T-helper 1 cell treated with Interleukin-12 subunit alpha and Interleukin-12 subunit beta and Interleukin-4 antibody, amounts not matched to agents 30 μg/mL and 1 μg/mL, for 36 hours (primary cell): ENCODE data around the gene MTAP.

Experiments used
- H3K27ac Mint-ChIP-seq: one replicate; pipeline ENCODE4 v1.8.0; 2021; ENCODE audit warnings: mild to moderate bottlenecking, mixed read lengths
- H3K27me3 Mint-ChIP-seq: one replicate; pipeline ENCODE4 v1.8.0; 2021; ENCODE audit warnings: low read depth, mixed read lengths
- H3K36me3 Mint-ChIP-seq: one replicate; pipeline ENCODE4 v1.8.0; 2021; ENCODE audit warnings: low read depth, mixed read lengths
- H3K4me1 Mint-ChIP-seq: one replicate; pipeline ENCODE4 v1.8.0; 2021; ENCODE audit warnings: low read depth, mixed read lengths
- H3K4me3 Mint-ChIP-seq: one replicate; pipeline ENCODE4 v1.8.0; 2021; ENCODE audit warnings: mild to moderate bottlenecking, moderate library complexity, mixed read lengths
- H3K9me3 Mint-ChIP-seq: one replicate; pipeline ENCODE4 v1.8.0; 2021; ENCODE audit warnings: mixed read lengths

Gene MTAP

GRCh38 chr9:21802418-21803000 is at the start of gene MTAP:
Gene MTAP (plus strand): TSS chr9:21802636. CDS start chr9:21802749, 113 bp downstream.
- peak within 1 kb of the TSS; percentile 100 for H3K27ac Mint-ChIP-seq
- H3K9me3 Mint-ChIP-seq, result no peaks in the 10 kb centered on the region
- peaks cover 45% of the 10 kb centered on the region for H3K27me3 Mint-ChIP-seq
- peaks cover 30% of the 10 kb centered on the region for H3K4me1 Mint-ChIP-seq
- peak within 1 kb of the TSS; percentile 100 for H3K4me3 Mint-ChIP-seq
- peaks cover 12% of the 10 kb centered on the region for H3K36me3 Mint-ChIP-seq

GRCh38 chr9:21753523-21753922 is 48.9 kb upstream of the MTAP start:
- H3K27me3 Mint-ChIP-seq, result peaks cover 80% of the 10 kb centered on the region
- no peaks in the 10 kb centered on the region for H3K36me3 Mint-ChIP-seq
- H3K4me3 Mint-ChIP-seq, result no peak overlapping the region

DNA sequence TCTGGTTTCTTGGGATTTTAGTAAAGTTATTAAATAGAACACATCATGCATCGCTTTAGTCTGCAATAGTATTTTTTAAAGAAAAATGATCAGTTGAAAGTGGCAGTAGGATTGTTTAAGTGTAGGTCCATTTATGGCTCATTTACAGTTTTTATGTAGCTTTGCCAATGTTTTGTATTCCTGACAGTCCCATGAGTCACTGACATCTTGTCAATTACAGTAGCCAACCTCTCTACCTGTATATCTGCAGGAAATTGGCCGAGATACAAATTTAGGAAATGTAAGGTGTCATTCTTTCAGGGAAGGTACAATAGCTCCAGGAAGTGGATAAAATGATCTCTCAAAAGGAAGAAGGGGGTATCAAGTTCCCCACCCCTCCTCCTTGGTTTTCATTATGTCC is 47.7 kb upstream of the MTAP start:
- no peaks in the 10 kb centered on the region for H3K9me3 Mint-ChIP-seq
- H3K4me3 Mint-ChIP-seq, result no peak overlapping the region
- H3K4me1 Mint-ChIP-seq, result no peaks in the 10 kb centered on the region
- peaks cover 87% of the 10 kb centered on the region for H3K27me3 Mint-ChIP-seq
- no peaks in the 10 kb centered on the region for H3K36me3 Mint-ChIP-seq
- H3K27ac Mint-ChIP-seq, result no peak overlapping the region

More at GRCh38 chr9:21753523-21753922, 48.9 kb upstream of the MTAP start:
- Mint-ChIP-seq H3K9me3 (no peaks in the 10 kb centered on the region), H3K4me1 (no peaks in the 10 kb centered on the region), H3K27ac (no peak overlapping the region)

GRCh38 chr9:21758540-21758939 is 43.9 kb upstream of the MTAP start:
- H3K36me3 Mint-ChIP-seq, result no peaks in the 10 kb centered on the region
- H3K27me3 Mint-ChIP-seq, result peaks cover 83% of the 10 kb centered on the region
- H3K9me3 Mint-ChIP-seq, result no peaks in the 10 kb centered on the region
- H3K27ac Mint-ChIP-seq, result no peak overlapping the region
- no peak overlapping the region for H3K4me3 Mint-ChIP-seq
- peaks cover 7% of the 10 kb centered on the region for H3K4me1 Mint-ChIP-seq

DNA sequence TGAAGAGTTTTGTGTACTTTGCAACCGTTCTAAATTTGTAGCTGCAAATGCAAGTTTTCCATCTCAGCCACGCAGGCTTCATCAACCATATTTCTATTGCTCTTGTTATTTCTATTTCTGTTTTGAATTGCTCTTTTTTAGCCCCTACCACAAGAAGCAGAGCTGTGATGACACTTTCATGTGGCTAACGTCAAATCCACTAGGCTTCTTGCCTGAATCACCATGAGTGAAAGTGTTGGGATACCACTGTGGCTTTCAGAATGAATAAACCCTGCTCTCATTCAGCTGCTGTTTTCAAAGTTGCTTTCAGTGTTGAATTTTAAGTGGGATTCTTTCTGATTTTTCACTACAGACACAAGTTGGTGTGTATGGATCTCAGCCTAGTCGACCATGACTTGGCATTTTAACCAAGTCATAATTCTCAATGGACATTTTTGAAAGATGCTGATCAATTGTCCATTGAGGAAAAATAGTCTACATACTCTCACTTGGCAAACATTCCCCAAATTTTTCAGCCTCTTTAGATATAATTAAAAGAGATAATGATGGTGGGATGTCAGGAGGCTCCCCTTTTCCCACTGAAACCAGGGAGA is 41.0 kb upstream of the MTAP start:
- Mint-ChIP-seq H3K27ac (no peak overlapping the region), H3K27me3 (peaks cover 79% of the 10 kb centered on the region), H3K4me1 (peaks cover 7% of the 10 kb centered on the region), H3K4me3 (no peak overlapping the region), H3K36me3 (no peaks in the 10 kb centered on the region), H3K9me3 (no peaks in the 10 kb centered on the region)

DNA sequence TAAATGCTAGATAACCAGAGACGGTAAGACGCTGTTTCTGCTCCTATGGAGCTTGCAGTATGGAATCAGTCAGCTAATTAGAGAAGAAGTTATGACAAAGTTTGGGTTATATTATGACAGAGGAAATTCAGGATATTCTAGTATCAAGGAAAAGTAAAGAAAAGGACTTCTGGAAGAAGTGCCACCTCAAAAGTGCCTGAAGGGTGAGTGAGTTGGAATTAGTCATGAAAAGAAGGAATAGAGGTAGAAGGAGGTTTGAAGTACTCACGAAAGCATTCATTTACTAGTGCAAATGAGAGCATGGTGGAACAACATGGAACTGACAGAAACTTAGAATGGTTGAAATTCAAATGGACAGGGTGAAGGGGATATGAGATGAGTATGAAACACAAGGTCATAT is 40.4 kb upstream of the MTAP start:
- H3K4me3 Mint-ChIP-seq, result no peak overlapping the region

GRCh38 chr9:21764846-21765245 is 37.6 kb upstream of the MTAP start:
- peaks cover 7% of the 10 kb centered on the region for H3K4me1 Mint-ChIP-seq
- H3K4me3 Mint-ChIP-seq, result no peak overlapping the region
- no peak overlapping the region for H3K27ac Mint-ChIP-seq
- H3K27me3 Mint-ChIP-seq, result peaks cover 82% of the 10 kb centered on the region
- H3K9me3 Mint-ChIP-seq, result no peaks in the 10 kb centered on the region
- no peaks in the 10 kb centered on the region for H3K36me3 Mint-ChIP-seq

More for the DNA sequence above, 40.4 kb upstream of the MTAP start:
- Mint-ChIP-seq H3K27ac (no peak overlapping the region), H3K27me3 (peaks cover 78% of the 10 kb centered on the region), H3K4me1 (peaks cover 7% of the 10 kb centered on the region), H3K9me3 (no peaks in the 10 kb centered on the region), H3K36me3 (no peaks in the 10 kb centered on the region)

DNA sequence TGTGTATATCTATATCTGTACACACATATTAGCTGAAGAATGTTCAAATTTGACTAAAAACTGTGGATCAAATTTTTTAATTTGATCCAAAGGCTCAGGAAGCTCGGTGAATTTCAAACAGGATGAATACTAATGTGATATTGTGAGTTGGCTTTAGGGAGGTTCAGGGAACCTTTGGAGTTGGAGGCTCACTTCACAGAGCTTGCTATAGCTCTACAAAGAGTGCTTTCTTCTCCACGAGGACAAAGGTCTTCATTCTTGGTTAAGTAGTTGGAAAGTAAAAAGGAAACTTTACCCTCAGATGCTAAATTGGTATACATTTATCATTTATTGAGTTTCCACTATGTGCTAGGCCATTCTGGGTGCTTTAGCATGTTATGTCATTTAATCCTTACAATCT is 36.3 kb upstream of the MTAP start:
- Mint-ChIP-seq H3K27me3 (peaks cover 83% of the 10 kb centered on the region), H3K27ac (no peak overlapping the region), H3K4me1 (peaks cover 6% of the 10 kb centered on the region), H3K36me3 (no peaks in the 10 kb centered on the region), H3K4me3 (no peak overlapping the region), H3K9me3 (no peaks in the 10 kb centered on the region)

- Mint-ChIP-seq H3K9me3 (no peaks in the 10 kb centered on the region), H3K27ac (no peak overlapping the region), H3K36me3 (no peaks in the 10 kb centered on the region), H3K4me1 (no peaks in the 10 kb centered on the region), H3K4me3 (no peak overlapping the region), H3K27me3 (peaks cover 50% of the 10 kb centered on the region)
These were observed 31.4 kb upstream of the MTAP start for GRCh38 chr9:21770871-21771560.

- Mint-ChIP-seq H3K27me3 (peaks cover 8% of the 10 kb centered on the region), H3K36me3 (no peaks in the 10 kb centered on the region), H3K4me1 (no peaks in the 10 kb centered on the region), H3K27ac (no peak overlapping the region), H3K4me3 (no peak overlapping the region), H3K9me3 (no peaks in the 10 kb centered on the region)
These were observed 24.7 kb upstream of the MTAP start for GRCh38 chr9:21777701-21778100.

GRCh38 chr9:21778304-21778703 is 24.1 kb upstream of the MTAP start:
- peaks cover 12% of the 10 kb centered on the region for H3K27me3 Mint-ChIP-seq
- no peaks in the 10 kb centered on the region for H3K4me1 Mint-ChIP-seq
- H3K27ac Mint-ChIP-seq, result no peak overlapping the region
- no peak overlapping the region for H3K4me3 Mint-ChIP-seq
- no peaks in the 10 kb centered on the region for H3K9me3 Mint-ChIP-seq
- H3K36me3 Mint-ChIP-seq, result no peaks in the 10 kb centered on the region

DNA sequence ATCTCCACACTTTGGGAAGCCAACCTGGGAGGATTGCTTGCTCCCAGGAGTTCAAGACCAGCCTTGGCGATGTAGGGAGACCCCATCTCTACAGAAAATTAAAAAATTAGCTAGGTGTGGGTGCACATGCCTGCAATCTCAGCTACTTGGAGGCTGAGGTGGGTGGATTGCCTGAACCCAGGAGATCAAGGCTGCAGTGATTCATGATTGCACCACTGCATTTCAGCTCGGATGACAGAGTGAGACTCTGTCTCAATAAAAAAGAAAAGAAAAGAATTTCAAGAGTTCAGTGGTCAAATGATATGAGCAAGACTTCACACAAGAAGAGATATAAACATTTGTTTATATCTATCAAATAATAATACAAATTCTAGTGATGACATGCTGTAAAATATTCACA is 23.0 kb upstream of the MTAP start:
- H3K27ac Mint-ChIP-seq, result no peak overlapping the region

DNA sequence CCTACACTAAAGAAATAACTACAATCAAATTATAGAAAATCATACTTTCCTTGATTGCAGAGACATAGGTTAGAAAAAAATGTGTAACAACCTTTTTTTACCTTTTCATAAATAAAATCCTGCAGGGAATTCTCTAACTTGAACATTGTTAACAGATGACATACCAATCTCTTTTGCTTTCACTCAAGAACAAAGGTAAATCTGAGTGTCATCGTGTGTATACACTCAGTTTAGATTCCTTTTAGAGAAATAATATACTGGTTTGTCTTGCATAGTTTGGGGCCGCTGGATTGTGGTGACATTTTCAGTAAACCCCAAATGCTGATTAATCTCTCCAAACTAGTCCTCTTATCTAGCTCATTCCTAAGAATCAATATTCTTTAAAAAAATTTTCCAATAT is 20.8 kb upstream of the MTAP start:
- no peak overlapping the region for H3K4me3 Mint-ChIP-seq
- H3K36me3 Mint-ChIP-seq, result no peaks in the 10 kb centered on the region
- H3K4me1 Mint-ChIP-seq, result no peaks in the 10 kb centered on the region
- H3K9me3 Mint-ChIP-seq, result no peaks in the 10 kb centered on the region
- H3K27ac Mint-ChIP-seq, result no peak overlapping the region
- peaks cover 38% of the 10 kb centered on the region for H3K27me3 Mint-ChIP-seq

More for the DNA sequence above, 23.0 kb upstream of the MTAP start:
- Mint-ChIP-seq H3K4me1 (no peaks in the 10 kb centered on the region), H3K27me3 (peaks cover 22% of the 10 kb centered on the region), H3K9me3 (no peaks in the 10 kb centered on the region), H3K4me3 (no peak overlapping the region), H3K36me3 (no peaks in the 10 kb centered on the region)

DNA sequence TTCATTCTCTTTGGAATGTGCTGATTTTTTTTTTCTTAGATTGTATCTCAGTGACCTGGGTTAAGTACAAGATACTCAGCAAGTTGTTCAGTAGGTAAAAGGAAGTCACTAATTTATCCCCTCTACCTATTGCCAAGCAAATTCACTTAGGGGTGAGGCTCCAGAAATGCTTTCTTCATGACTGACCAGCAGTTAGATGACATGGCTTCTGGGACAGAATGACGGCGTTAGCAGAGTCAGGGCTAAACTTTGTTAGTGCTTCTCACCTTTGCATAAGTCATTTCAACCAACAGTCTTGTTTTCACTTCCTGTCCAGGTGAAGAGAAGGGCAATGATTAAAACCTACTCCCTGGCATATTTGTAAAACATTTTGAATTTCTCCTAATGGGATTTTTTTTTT is 20.2 kb upstream of the MTAP start:
- Mint-ChIP-seq H3K27me3 (peaks cover 41% of the 10 kb centered on the region), H3K27ac (no peak overlapping the region), H3K9me3 (no peaks in the 10 kb centered on the region), H3K4me3 (no peak overlapping the region), H3K4me1 (no peaks in the 10 kb centered on the region), H3K36me3 (no peaks in the 10 kb centered on the region)

GRCh38 chr9:21788752-21789151 is 13.7 kb upstream of the MTAP start:
- Mint-ChIP-seq H3K4me1 (peaks cover 5% of the 10 kb centered on the region), H3K27ac (no peak overlapping the region), H3K9me3 (no peaks in the 10 kb centered on the region)

More at GRCh38 chr9:21788752-21789151, 13.7 kb upstream of the MTAP start:
- Mint-ChIP-seq H3K27me3 (peaks cover 47% of the 10 kb centered on the region), H3K36me3 (no peaks in the 10 kb centered on the region), H3K4me3 (no peak overlapping the region)
